IgD-negative memory B cell (primary cell): ENCODE data around the gene PTGFR. TPM values are rescaled to one million over a fixed set of nuclear protein-coding genes. Genes with fewer than 3 reads are reported as not detected.

ENCODE experiments used
- H3K27ac Mint-ChIP-seq, 3 donors: one replicate each; pipeline ENCODE4 v1.8.0; 2020 to 2022; ENCODE audit warnings: mild to moderate bottlenecking in 3 of 3, mixed read lengths in 3 of 3, moderate library complexity in 1 of 3
- H3K27me3 Mint-ChIP-seq: one replicate; pipeline ENCODE4 v1.8.0; 2021; ENCODE audit warnings: mixed read lengths
- H3K36me3 Mint-ChIP-seq: one replicate; pipeline ENCODE4 v1.8.0; 2020; ENCODE audit warnings: mild to moderate bottlenecking, mixed read lengths
- H3K4me1 Mint-ChIP-seq, 3 donors: one replicate each; pipeline ENCODE4 v1.8.0; 2020 to 2022; ENCODE audit warnings: mixed read lengths in 3 of 3, mild to moderate bottlenecking in 1 of 3
- H3K4me3 Mint-ChIP-seq, 4 donors: one replicate each; pipeline ENCODE4 v1.8.0; 2020 to 2022; ENCODE audit warnings: mild to moderate bottlenecking in 4 of 4, mixed read lengths in 4 of 4, moderate library complexity in 3 of 4
- H3K9me3 Mint-ChIP-seq, 3 donors: one replicate each; pipeline ENCODE4 v1.8.0; 2020 to 2021; ENCODE audit warnings: mixed read lengths in 3 of 3, mild to moderate bottlenecking in 1 of 3
- polyA plus RNA-seq: library from polyadenylated mRNA; unstranded; fragments of 300-500 nt; fragmentation: Illumina TruSeq; gene quantifications from one replicate; pipeline ENCODE4 v1.2.3, GENCODE V29; 2021

PTGFR gene
- polyA plus RNA-seq, 1 donor from 2014 or later = not detected

- H3K27me3 Mint-ChIP-seq = peaks cover 10% of the 10 kb centered on the region
- H3K4me1 Mint-ChIP-seq = no peaks in the 10 kb centered on the region
- H3K9me3 Mint-ChIP-seq = peaks cover under 1 to 6% (median 3%) of the 10 kb centered on the region in 3 donors
- no peaks in the 10 kb centered on the region for H3K36me3 Mint-ChIP-seq
- H3K4me3 Mint-ChIP-seq = no peak overlapping the region
- no peak overlapping the region for H3K27ac Mint-ChIP-seq
Observed at GRCh38 chr1:78493451-78493850, 2.7 kb downstream of the PTGFR start.

GRCh38 chr1:78497201-78497600, 6.4 kb downstream of the PTGFR start:
- Mint-ChIP-seq H3K36me3 (no peaks in the 10 kb centered on the region), H3K9me3 (no peaks in the 10 kb centered on the region)

GRCh38 chr1:78500529-78500928, 9.8 kb downstream of the PTGFR start:
- H3K27me3 Mint-ChIP-seq = no peaks in the 10 kb centered on the region
- no peaks in the 10 kb centered on the region for H3K9me3 Mint-ChIP-seq
- H3K4me1 Mint-ChIP-seq = no peaks in the 10 kb centered on the region
- H3K36me3 Mint-ChIP-seq = no peaks in the 10 kb centered on the region
- no peak overlapping the region for H3K27ac Mint-ChIP-seq
- no peak overlapping the region for H3K4me3 Mint-ChIP-seq

More at GRCh38 chr1:78497201-78497600, 6.4 kb downstream of the PTGFR start:
- Mint-ChIP-seq H3K27me3 (no peaks in the 10 kb centered on the region), H3K27ac (no peak overlapping the region), H3K4me1 (no peaks in the 10 kb centered on the region), H3K4me3 (no peak overlapping the region)

GRCh38 chr1:78501203-78501602, 10.4 kb downstream of the PTGFR start:
- no peaks in the 10 kb centered on the region for H3K36me3 Mint-ChIP-seq
- H3K9me3 Mint-ChIP-seq = no peaks in the 10 kb centered on the region
- no peak overlapping the region for H3K4me3 Mint-ChIP-seq
- H3K4me1 Mint-ChIP-seq = no peaks in the 10 kb centered on the region
- H3K27me3 Mint-ChIP-seq = no peaks in the 10 kb centered on the region
- H3K27ac Mint-ChIP-seq = no peak overlapping the region

GRCh38 chr1:78511334-78511733, 20.6 kb downstream of the PTGFR start:
- peaks cover 2% of the 10 kb centered on the region for H3K36me3 Mint-ChIP-seq
- peaks cover 8 to 9% (median 9%) of the 10 kb centered on the region in 3 donors for H3K9me3 Mint-ChIP-seq
- H3K4me1 Mint-ChIP-seq = peaks cover 0 to 1% (median 0%) of the 10 kb centered on the region in 3 donors
- no peak overlapping the region for H3K27ac Mint-ChIP-seq
- H3K4me3 Mint-ChIP-seq = no peak overlapping the region
- H3K27me3 Mint-ChIP-seq = no peaks in the 10 kb centered on the region

GRCh38 chr1:78516716-78517115, 25.9 kb downstream of the PTGFR start:
- no peak overlapping the region for H3K4me3 Mint-ChIP-seq
- no peaks in the 10 kb centered on the region for H3K36me3 Mint-ChIP-seq
- H3K27me3 Mint-ChIP-seq = no peaks in the 10 kb centered on the region
- peaks cover 0 to 1% (median 0%) of the 10 kb centered on the region in 3 donors for H3K4me1 Mint-ChIP-seq
- H3K27ac Mint-ChIP-seq = no peak overlapping the region
- peaks cover 2 to 7% (median 2%) of the 10 kb centered on the region in 3 donors for H3K9me3 Mint-ChIP-seq

GRCh38 chr1:78519446-78519845, 28.7 kb downstream of the PTGFR start:
- Mint-ChIP-seq H3K4me3 (no peak overlapping the region), H3K4me1 (no peaks in the 10 kb centered on the region), H3K27ac (no peak overlapping the region), H3K27me3 (no peaks in the 10 kb centered on the region), H3K9me3 (no peaks in the 10 kb centered on the region), H3K36me3 (no peaks in the 10 kb centered on the region)

GRCh38 chr1:78520216-78520615, 29.4 kb downstream of the PTGFR start:
- H3K9me3 Mint-ChIP-seq = no peaks in the 10 kb centered on the region
- no peaks in the 10 kb centered on the region for H3K4me1 Mint-ChIP-seq
- no peaks in the 10 kb centered on the region for H3K36me3 Mint-ChIP-seq
- no peaks in the 10 kb centered on the region for H3K27me3 Mint-ChIP-seq
- H3K27ac Mint-ChIP-seq = no peak overlapping the region
- H3K4me3 Mint-ChIP-seq = no peak overlapping the region

- no peaks in the 10 kb centered on the region for H3K36me3 Mint-ChIP-seq
- H3K27me3 Mint-ChIP-seq = no peaks in the 10 kb centered on the region
- no peak overlapping the region for H3K27ac Mint-ChIP-seq
- no peak overlapping the region for H3K4me3 Mint-ChIP-seq
- H3K4me1 Mint-ChIP-seq = no peaks in the 10 kb centered on the region
- H3K9me3 Mint-ChIP-seq = no peaks in the 10 kb centered on the region
Observed at GRCh38 chr1:78520843-78521242, 30.1 kb downstream of the PTGFR start.

GRCh38 chr1:78522136-78522535, 31.4 kb downstream of the PTGFR start:
- H3K27ac Mint-ChIP-seq = no peak overlapping the region
- H3K4me3 Mint-ChIP-seq = no peak overlapping the region
- H3K36me3 Mint-ChIP-seq = no peaks in the 10 kb centered on the region
- H3K27me3 Mint-ChIP-seq = no peaks in the 10 kb centered on the region
- no peaks in the 10 kb centered on the region for H3K9me3 Mint-ChIP-seq
- H3K4me1 Mint-ChIP-seq = no peaks in the 10 kb centered on the region

- H3K27ac Mint-ChIP-seq = no peak overlapping the region
- no peaks in the 10 kb centered on the region for H3K27me3 Mint-ChIP-seq
- H3K9me3 Mint-ChIP-seq = peaks cover 0 to 5% (median 0%) of the 10 kb centered on the region in 3 donors
- H3K4me3 Mint-ChIP-seq = no peak overlapping the region
- H3K4me1 Mint-ChIP-seq = no peaks in the 10 kb centered on the region
- H3K36me3 Mint-ChIP-seq = no peaks in the 10 kb centered on the region
Observed at GRCh38 chr1:78526496-78526895, 35.7 kb downstream of the PTGFR start.

- no peak overlapping the region for H3K27ac Mint-ChIP-seq
Observed at GRCh38 chr1:78527706-78528105, 36.9 kb downstream of the PTGFR start.

GRCh38 chr1:78533527-78533926, 42.8 kb downstream of the PTGFR start:
- Mint-ChIP-seq H3K9me3 (peaks cover 2 to 5% (median 2%) of the 10 kb centered on the region in 3 donors), H3K27me3 (no peaks in the 10 kb centered on the region), H3K36me3 (no peaks in the 10 kb centered on the region), H3K4me1 (no peaks in the 10 kb centered on the region), H3K4me3 (no peak overlapping the region), H3K27ac (no peak overlapping the region)

More at GRCh38 chr1:78527706-78528105, 36.9 kb downstream of the PTGFR start:
- H3K4me1 Mint-ChIP-seq = no peaks in the 10 kb centered on the region
- H3K27me3 Mint-ChIP-seq = no peaks in the 10 kb centered on the region
- H3K4me3 Mint-ChIP-seq = no peak overlapping the region
- H3K9me3 Mint-ChIP-seq = peaks cover 0 to 5% (median 2%) of the 10 kb centered on the region in 3 donors
- H3K36me3 Mint-ChIP-seq = no peaks in the 10 kb centered on the region

GRCh38 chr1:78535286-78535685, 44.5 kb downstream of the PTGFR start:
- Mint-ChIP-seq H3K4me3 (no peak overlapping the region), H3K27me3 (no peaks in the 10 kb centered on the region), H3K4me1 (no peaks in the 10 kb centered on the region), H3K36me3 (no peaks in the 10 kb centered on the region), H3K9me3 (peaks cover 0 to 2% (median 2%) of the 10 kb centered on the region in 3 donors), H3K27ac (no peak overlapping the region)

GRCh38 chr1:78536427-78536826, 45.7 kb downstream of the PTGFR start:
- no peaks in the 10 kb centered on the region for H3K27me3 Mint-ChIP-seq
- H3K36me3 Mint-ChIP-seq = no peaks in the 10 kb centered on the region
- H3K9me3 Mint-ChIP-seq = peaks cover 2 to 4% (median 2%) of the 10 kb centered on the region in 3 donors
- H3K27ac Mint-ChIP-seq = no peak overlapping the region
- no peaks in the 10 kb centered on the region for H3K4me1 Mint-ChIP-seq
- H3K4me3 Mint-ChIP-seq = no peak overlapping the region

GRCh38 chr1:78540048-78540447, 49.3 kb downstream of the PTGFR start:
- H3K9me3 Mint-ChIP-seq = peaks cover 2 to 11% (median 4%) of the 10 kb centered on the region in 3 donors
- no peaks in the 10 kb centered on the region for H3K4me1 Mint-ChIP-seq
- H3K27ac Mint-ChIP-seq = no peak overlapping the region
- peaks cover 2% of the 10 kb centered on the region for H3K36me3 Mint-ChIP-seq
- no peaks in the 10 kb centered on the region for H3K27me3 Mint-ChIP-seq
- H3K4me3 Mint-ChIP-seq = no peak overlapping the region

- Mint-ChIP-seq H3K27ac (no peak overlapping the region), H3K27me3 (no peaks in the 10 kb centered on the region), H3K4me3 (no peak overlapping the region), H3K9me3 (peaks cover 2 to 11% (median 4%) of the 10 kb centered on the region in 3 donors), H3K36me3 (peaks cover 2% of the 10 kb centered on the region), H3K4me1 (no peaks in the 10 kb centered on the region)
Observed at GRCh38 chr1:78541479-78541878, 50.7 kb downstream of the PTGFR start.
